H9 (cell line): ENCODE data around the gene GRID1. TPM values are rescaled to one million over a fixed set of nuclear protein-coding genes. Genes with fewer than 3 reads are reported as not detected.

Experiments used
- DNase-seq: peaks from one replicate; pipeline ENCODE4 v3.0.0-alpha.2; 2017
- H2AFZ ChIP-seq: one replicate; pipeline ENCODE4 v1.6.1; 2013; ENCODE audit warnings: mild to moderate bottlenecking, low read length, control low read depth, moderate library complexity
- H2AK5ac ChIP-seq: 2 replicates; pipeline ENCODE4 v1.6.1; 2013; ENCODE audit warnings: low read length, control low read depth, mixed read lengths; ENCODE audit not compliant: insufficient read length
- H2BK120ac ChIP-seq: one replicate; pipeline ENCODE4 v1.6.1; 2013; ENCODE audit warnings: low read depth, mild to moderate bottlenecking, low read length, control low read depth, inconsistent platforms; ENCODE audit not compliant: poor library complexity, severe bottlenecking
- H2BK12ac ChIP-seq: 2 replicates; pipeline ENCODE4 v1.6.1; 2013; ENCODE audit warnings: low read length, control low read depth, mixed read lengths, low read depth; ENCODE audit not compliant: insufficient read length
- H2BK15ac ChIP-seq: 2 replicates; pipeline ENCODE4 v1.6.1; 2013; ENCODE audit warnings: low read depth, low read length, control low read depth
- H2BK20ac ChIP-seq: one replicate; pipeline ENCODE4 v1.6.1; 2013; ENCODE audit warnings: low read depth, mild to moderate bottlenecking, low read length, control low read depth, inconsistent platforms; ENCODE audit not compliant: poor library complexity, severe bottlenecking
- H2BK5ac ChIP-seq: 2 replicates; pipeline ENCODE4 v1.6.1; 2013; ENCODE audit warnings: low read length, control low read depth, mixed read lengths; ENCODE audit not compliant: insufficient read length
- H3K14ac ChIP-seq: 2 replicates; pipeline ENCODE4 v1.6.1; 2013; ENCODE audit warnings: low read length, control low read depth; ENCODE audit not compliant: insufficient read depth
- H3K18ac ChIP-seq: 2 replicates; pipeline ENCODE4 v1.6.1; 2013; ENCODE audit warnings: low read depth, mild to moderate bottlenecking, mixed read lengths, low read length, control low read depth; ENCODE audit not compliant: insufficient read length
- H3K23ac ChIP-seq: 2 replicates; pipeline ENCODE4 v1.6.1; 2013; ENCODE audit warnings: low read length, control low read depth, mixed read lengths, low read depth; ENCODE audit not compliant: insufficient read length
- H3K23me2 ChIP-seq: 2 replicates; pipeline ENCODE4 v1.6.1; 2013; ENCODE audit warnings: low read depth, mild to moderate bottlenecking, mixed read lengths, low read length, control low read depth; ENCODE audit not compliant: insufficient read length, poor library complexity, severe bottlenecking
- H3K27ac ChIP-seq: 2 replicates; pipeline ENCODE4 v1.5.1; 2013; ENCODE audit warnings: low read length, control low read depth, mixed read lengths, low read depth; ENCODE audit not compliant: insufficient read length
- H3K27me3 ChIP-seq: 2 replicates; pipeline ENCODE4 v1.6.1; 2013; ENCODE audit warnings: low read length, control low read depth, inconsistent platforms; ENCODE audit not compliant: insufficient read depth
- H3K4ac ChIP-seq: 2 replicates; pipeline ENCODE4 v1.6.1; 2013; ENCODE audit warnings: low read depth, mild to moderate bottlenecking, control low read depth, inconsistent platforms, low read length, moderate library complexity
- H3K4me1 ChIP-seq: 2 replicates; pipeline ENCODE4 v1.6.1; 2013; ENCODE audit warnings: low read length, control low read depth, inconsistent platforms; ENCODE audit not compliant: insufficient read depth
- H3K4me2 ChIP-seq: 2 replicates; pipeline ENCODE4 v1.6.1; 2013; ENCODE audit warnings: low read length, control low read depth, mixed read lengths; ENCODE audit not compliant: insufficient read length, insufficient read depth
- H3K56ac ChIP-seq: 2 replicates; pipeline ENCODE4 v1.6.1; 2013; ENCODE audit warnings: low read depth, mild to moderate bottlenecking, mixed read lengths, low read length, control low read depth; ENCODE audit not compliant: insufficient read length
- H3K79me1 ChIP-seq: 2 replicates; pipeline ENCODE4 v1.6.1; 2013; ENCODE audit warnings: low read depth, mild to moderate bottlenecking, moderate library complexity, low read length, control low read depth, inconsistent platforms; ENCODE audit not compliant: insufficient read depth, poor library complexity, severe bottlenecking
- H3K79me2 ChIP-seq: 2 replicates; pipeline ENCODE4 v1.6.1; 2013; ENCODE audit warnings: low read length, control low read depth, inconsistent platforms; ENCODE audit not compliant: insufficient read depth
- H3K9ac ChIP-seq: 2 replicates; pipeline ENCODE4 v1.6.1; 2013; ENCODE audit warnings: low read length, control low read depth, mixed read lengths; ENCODE audit not compliant: insufficient read length; ENCODE audit errors: extremely low read depth
- H3K9me3 ChIP-seq: one replicate; pipeline ENCODE4 v1.6.1; 2013; ENCODE audit warnings: low read depth, low read length, inconsistent platforms; ENCODE audit not compliant: control insufficient read depth
- H3T11ph ChIP-seq: one replicate; pipeline ENCODE4 v1.6.1; 2013; ENCODE audit warnings: mild to moderate bottlenecking, low read length, control low read depth, inconsistent platforms
- H4K20me1 ChIP-seq: one replicate; pipeline ENCODE4 v1.6.1; 2013; ENCODE audit not compliant: control insufficient read depth, insufficient read length, insufficient read depth
- H4K5ac ChIP-seq: 2 replicates; pipeline ENCODE4 v1.6.1; 2013; ENCODE audit warnings: low read depth, mild to moderate bottlenecking, mixed read lengths, low read length, control low read depth; ENCODE audit not compliant: insufficient read length
- H4K8ac ChIP-seq: replicated peaks from 2 replicates; pipeline ENCODE4 v1.6.1; 2013; ENCODE audit warnings: low read length, control low read depth, mixed read lengths, low read depth; ENCODE audit not compliant: insufficient read length
- H4K91ac ChIP-seq: 2 replicates; pipeline ENCODE4 v1.6.1; 2013; ENCODE audit warnings: low read depth, mild to moderate bottlenecking, moderate library complexity, mixed read lengths, low read length, control low read depth; ENCODE audit not compliant: insufficient read length
- H3K27ac Mint-ChIP-seq, 3 experiments: 2 replicates in 2 of 3; 3 replicates in 1 of 3; pipeline ENCODE4 v1.8.0; 2020 to 2021; ENCODE audit warnings: mixed read lengths in 3 of 3, mild to moderate bottlenecking in 1 of 3, moderate library complexity in 1 of 3
- H3K27me3 Mint-ChIP-seq: 2 replicates; pipeline ENCODE4 v1.8.0; 2021; ENCODE audit warnings: low read depth, mild to moderate bottlenecking, moderate library complexity, mixed read lengths
- H3K36me3 Mint-ChIP-seq, 3 experiments: 2 replicates in 2 of 3; 3 replicates in 1 of 3; pipeline ENCODE4 v1.8.0; 2020 to 2021; ENCODE audit warnings: low read depth in 3 of 3, mixed read lengths in 3 of 3; ENCODE audit not compliant: insufficient read depth in 1 of 3
- H3K4me1 Mint-ChIP-seq, 2 experiments: 2 replicates each; pipeline ENCODE4 v1.8.0; 2020; ENCODE audit warnings: mixed read lengths in 2 of 2
- H3K4me3 Mint-ChIP-seq, 2 experiments: 2 replicates in 1 of 2; 3 replicates in 1 of 2; pipeline ENCODE4 v1.8.0; 2020 to 2021; ENCODE audit warnings: mild to moderate bottlenecking in 2 of 2, mixed read lengths in 2 of 2, moderate library complexity in 1 of 2
- H3K9me3 Mint-ChIP-seq, 2 experiments: 2 replicates in 1 of 2; 3 replicates in 1 of 2; pipeline ENCODE4 v1.8.0; 2020; ENCODE audit warnings: mild to moderate bottlenecking in 2 of 2, mixed read lengths in 2 of 2, moderate library complexity in 1 of 2
- WGBS: extraction: QIAGEN DNeasy Blood & Tissue Kit; methylation state at CpG from one replicate; pipeline ENCODE4 v1.1.7; 2013; ENCODE audit warnings: missing lambda C conversion rate, low lambda C conversion rate, mixed read lengths; ENCODE audit not compliant: insufficient read length; ENCODE audit errors: extremely low coverage; 5-methylcytosine and 5-hydroxymethylcytosine counted together
- total RNA-seq: library from RNA; stranded (reverse); gene quantifications from 2 replicates; pipeline ENCODE4 v1.2.1, GENCODE V29; 2021
- TF ChIP-seq, protein P1 (sequence below): fragments of 200-600 bp; sonication (generic); conservative IDR thresholded peaks from 3 replicates; pipeline ENCODE4 v1.8.0; 2021; ENCODE audit warnings: antibody characterized with exemption, mild to moderate bottlenecking

The GRID1 gene
- total RNA-seq, 1 experiment from 2014 or later = 0.35 TPM

DNA sequence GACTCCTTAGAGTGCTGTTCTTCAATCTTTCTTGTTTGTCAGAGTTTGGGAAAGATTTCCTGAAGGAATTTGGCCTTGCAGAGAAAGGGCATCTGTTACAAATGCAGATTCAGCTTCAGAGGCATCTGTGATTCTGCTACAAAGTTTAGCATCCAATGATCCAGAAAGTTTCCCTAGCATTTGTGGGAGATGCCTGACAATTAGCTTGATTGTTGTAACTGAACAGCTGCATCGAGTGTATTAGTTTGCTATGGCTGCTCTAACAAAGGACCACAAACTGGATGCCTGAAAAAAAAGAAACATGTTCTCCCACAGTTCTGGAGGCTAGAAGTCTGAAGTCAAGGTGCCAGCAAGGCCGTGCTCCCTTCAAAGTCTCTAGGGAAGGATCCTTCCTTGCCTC is 365.1 kb downstream of the GRID1 start:
- Histone ChIP-seq H2BK20ac (no peak overlapping the region), H3K9me3 (no peaks in the 10 kb centered on the region), H3K18ac (no peak overlapping the region), H2AK5ac (no peak overlapping the region), H2BK5ac (no peak overlapping the region), H3K9ac (no peak overlapping the region), H3K79me1 (no peaks in the 10 kb centered on the region), H2AFZ (no peak overlapping the region), H3K79me2 (no peaks in the 10 kb centered on the region), H3K14ac (no peak overlapping the region), H4K5ac (no peak overlapping the region), H3K23ac (no peak overlapping the region), H3K4me2 (no peak overlapping the region), H2BK120ac (no peak overlapping the region), H3K4me1 (no peaks in the 10 kb centered on the region), H3K27ac (no peak overlapping the region), H3K27me3 (no peaks in the 10 kb centered on the region), H4K20me1 (no peaks in the 10 kb centered on the region), H2BK15ac (no peak overlapping the region), H2BK12ac (no peak overlapping the region), H3T11ph (no peak overlapping the region), H4K8ac (no peak overlapping the region), H3K4ac (no peak overlapping the region), H3K23me2 (no peaks in the 10 kb centered on the region), H4K91ac (no peak overlapping the region), H3K56ac (no peak overlapping the region)
- H3K27ac Mint-ChIP-seq = no peak overlapping the region
- TF ChIP-seq, protein P1, sequence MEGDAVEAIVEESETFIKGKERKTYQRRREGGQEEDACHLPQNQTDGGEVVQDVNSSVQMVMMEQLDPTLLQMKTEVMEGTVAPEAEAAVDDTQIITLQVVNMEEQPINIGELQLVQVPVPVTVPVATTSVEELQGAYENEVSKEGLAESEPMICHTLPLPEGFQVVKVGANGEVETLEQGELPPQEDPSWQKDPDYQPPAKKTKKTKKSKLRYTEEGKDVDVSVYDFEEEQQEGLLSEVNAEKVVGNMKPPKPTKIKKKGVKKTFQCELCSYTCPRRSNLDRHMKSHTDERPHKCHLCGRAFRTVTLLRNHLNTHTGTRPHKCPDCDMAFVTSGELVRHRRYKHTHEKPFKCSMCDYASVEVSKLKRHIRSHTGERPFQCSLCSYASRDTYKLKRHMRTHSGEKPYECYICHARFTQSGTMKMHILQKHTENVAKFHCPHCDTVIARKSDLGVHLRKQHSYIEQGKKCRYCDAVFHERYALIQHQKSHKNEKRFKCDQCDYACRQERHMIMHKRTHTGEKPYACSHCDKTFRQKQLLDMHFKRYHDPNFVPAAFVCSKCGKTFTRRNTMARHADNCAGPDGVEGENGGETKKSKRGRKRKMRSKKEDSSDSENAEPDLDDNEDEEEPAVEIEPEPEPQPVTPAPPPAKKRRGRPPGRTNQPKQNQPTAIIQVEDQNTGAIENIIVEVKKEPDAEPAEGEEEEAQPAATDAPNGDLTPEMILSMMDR = no peak
- no CpG with 5 or more reads among the region's 2 CpGs for WGBS
- H3K36me3 Mint-ChIP-seq = peaks cover 0 to 10% (median 0%) of the 10 kb centered on the region in 3 experiments; a peak in 2 of 7 replicates
- H3K9me3 Mint-ChIP-seq = peaks cover 4 to 9% of the 10 kb centered on the region in 2 experiments; a peak in 3 of 5 replicates
- no peaks in the 10 kb centered on the region; the same call in 1 of the 2 replicates for H3K27me3 Mint-ChIP-seq
- DNase-seq = no peak
- no peak overlapping the region for H3K4me3 Mint-ChIP-seq
- H3K4me1 Mint-ChIP-seq = no peaks in the 10 kb centered on the region
